HEK293 (cell line): ENCODE measurements around the gene PSMB4.

Experiments
- GLI2 ChIP-seq: fragments of 450-650 bp; formaldehyde crosslinking; IDR thresholded peaks from 2 replicates; pipeline ENCODE4; 2017; ENCODE audit warnings: missing biosample characterization, missing genetic modification characterization, low read depth, borderline replicate concordance
- GLIS2 ChIP-seq: fragments of 450-650 bp; formaldehyde crosslinking; IDR thresholded peaks from 2 replicates; pipeline ENCODE4 v1.5.1; 2016; ENCODE audit warnings: missing biosample characterization, missing genetic modification characterization
- MYNN ChIP-seq: fragments of 450-650 bp; formaldehyde crosslinking; IDR thresholded peaks from 2 replicates; pipeline ENCODE4 v1.5.1; 2016; ENCODE audit warnings: missing biosample characterization, missing genetic modification characterization, borderline replicate concordance
- MZF1 ChIP-seq: fragments of 450-650 bp; formaldehyde crosslinking; IDR thresholded peaks from 2 replicates; pipeline ENCODE4 v1.5.1; 2017; ENCODE audit warnings: missing biosample characterization, missing genetic modification characterization, borderline replicate concordance
- PATZ1 ChIP-seq: fragments of 450-650 bp; formaldehyde crosslinking; IDR thresholded peaks from 2 replicates; pipeline ENCODE4 v1.5.1; 2016; ENCODE audit warnings: missing biosample characterization, missing genetic modification characterization
- PBX3 ChIP-seq: sonication (generic); formaldehyde crosslinking; IDR thresholded peaks from 2 replicates; pipeline ENCODE4 v1.8.1; 2022; ENCODE audit warnings: mild to moderate bottlenecking, moderate library complexity, missing genetic modification reagents
- YY1 ChIP-seq: fragments of 450-650 bp; formaldehyde crosslinking; IDR thresholded peaks from 2 replicates; pipeline ENCODE4 v1.5.1; 2018; ENCODE audit warnings: missing biosample characterization, missing genetic modification characterization
- ZBTB49 ChIP-seq: fragments of 450-650 bp; formaldehyde crosslinking; IDR thresholded peaks from 2 replicates; pipeline ENCODE4 v1.5.1; 2016; ENCODE audit warnings: missing biosample characterization, missing genetic modification characterization, low read depth
- ZEB2 ChIP-seq: fragments of 450-650 bp; formaldehyde crosslinking; IDR thresholded peaks from 2 replicates; pipeline ENCODE4 v1.5.1; 2016; ENCODE audit warnings: missing biosample characterization, missing genetic modification characterization
- ZFP3 ChIP-seq: fragments of 450-650 bp; formaldehyde crosslinking; IDR thresholded peaks from 2 replicates; pipeline ENCODE4 v1.5.1; 2016; ENCODE audit warnings: low read depth, missing biosample characterization, missing genetic modification characterization
- ZNF10 ChIP-seq: fragments of 450-650 bp; formaldehyde crosslinking; IDR thresholded peaks from 2 replicates; pipeline ENCODE4 v1.5.1; 2017; ENCODE audit warnings: missing biosample characterization, missing genetic modification characterization
- ZNF148 ChIP-seq: fragments of 450-650 bp; formaldehyde crosslinking; IDR thresholded peaks from 2 replicates; pipeline ENCODE4 v1.5.0; 2017; ENCODE audit warnings: missing biosample characterization, missing genetic modification characterization, borderline replicate concordance
- ZNF223 ChIP-seq: fragments of 450-650 bp; formaldehyde crosslinking; IDR thresholded peaks from 2 replicates; pipeline ENCODE4 v1.5.1; 2016; ENCODE audit warnings: missing biosample characterization, missing genetic modification characterization
- ZNF239 ChIP-seq: fragments of 450-650 bp; formaldehyde crosslinking; IDR thresholded peaks from 2 replicates; pipeline ENCODE4 v1.5.1; 2016; ENCODE audit warnings: missing biosample characterization, missing genetic modification characterization
- ZNF302 ChIP-seq: fragments of 450-650 bp; formaldehyde crosslinking; IDR thresholded peaks from 2 replicates; pipeline ENCODE4 v1.5.1; 2016; ENCODE audit warnings: missing biosample characterization, missing genetic modification characterization, low read depth
- ZNF335 ChIP-seq: fragments of 450-650 bp; formaldehyde crosslinking; conservative IDR thresholded peaks from 2 replicates; pipeline ENCODE4 v1.5.1; 2016; ENCODE audit warnings: missing biosample characterization, missing genetic modification characterization
- ZNF354C ChIP-seq: fragments of 450-650 bp; formaldehyde crosslinking; IDR thresholded peaks from 2 replicates; pipeline ENCODE4 v1.5.1; 2016; ENCODE audit warnings: missing biosample characterization, missing genetic modification characterization, low read depth, borderline replicate concordance
- ZNF37A ChIP-seq: fragments of 450-650 bp; IDR thresholded peaks from 2 replicates; pipeline ENCODE4 v1.5.1; 2018; ENCODE audit warnings: missing biosample characterization, missing genetic modification characterization
- ZNF394 ChIP-seq: fragments of 450-650 bp; formaldehyde crosslinking; IDR thresholded peaks from 2 replicates; pipeline ENCODE4 v1.5.1; 2016; ENCODE audit warnings: missing biosample characterization, missing genetic modification characterization, mild to moderate bottlenecking, moderate library complexity, borderline replicate concordance
- ZNF398 ChIP-seq: fragments of 450-650 bp; formaldehyde crosslinking; IDR thresholded peaks from 2 replicates; pipeline ENCODE4 v1.5.1; 2017; ENCODE audit warnings: missing biosample characterization, missing genetic modification characterization
- ZNF488 ChIP-seq: fragments of 450-650 bp; formaldehyde crosslinking; IDR thresholded peaks from 2 replicates; pipeline ENCODE4 v1.5.1; 2016; ENCODE audit warnings: missing biosample characterization, missing genetic modification characterization
- ZNF596 ChIP-seq: fragments of 450-650 bp; IDR thresholded peaks from 2 replicates; pipeline ENCODE4 v1.5.0; 2018; ENCODE audit warnings: missing biosample characterization, mild to moderate bottlenecking, missing genetic modification characterization, moderate library complexity
- ZNF610 ChIP-seq: fragments of 450-650 bp; formaldehyde crosslinking; IDR thresholded peaks from 2 replicates; pipeline ENCODE4 v1.5.1; 2016; ENCODE audit warnings: missing biosample characterization, missing genetic modification characterization, borderline replicate concordance
- ZNF621 ChIP-seq: fragments of 450-650 bp; formaldehyde crosslinking; IDR thresholded peaks from 2 replicates; pipeline ENCODE4 v1.5.1; 2017; ENCODE audit warnings: missing biosample characterization, missing genetic modification characterization
- ZNF670 ChIP-seq: fragments of 450-650 bp; formaldehyde crosslinking; IDR thresholded peaks from 2 replicates; pipeline ENCODE4 v1.5.1; 2016; ENCODE audit warnings: missing biosample characterization, missing genetic modification characterization, low read depth
- ZSCAN16 ChIP-seq: fragments of 450-650 bp; formaldehyde crosslinking; IDR thresholded peaks from 2 replicates; pipeline ENCODE4 v1.5.1; 2016; ENCODE audit warnings: missing biosample characterization, missing genetic modification characterization

Gene PSMB4

GRCh38 chr1:151372058-151372934 lies 27.1 kb upstream of the PSMB4 start, which contains the start of gene SELENBP1 (continued):
- no peak for TF ChIP-seq ZNF670 (tag by site-specific recombination)
- peak; percentile 72 for TF ChIP-seq ZNF335
- TF ChIP-seq ZNF394 (tag by site-specific recombination) = peak; percentile 76; the same call in 1 of the 2 replicates
- TF ChIP-seq ZNF37A (tag by site-specific recombination) = no peak
- TF ChIP-seq ZNF239 (tag by site-specific recombination) = no peak
- TF ChIP-seq ZNF596 = no peak
- TF ChIP-seq MZF1 (tag by site-specific recombination) = peak; percentile 59; the same call in 1 of the 2 replicates
- TF ChIP-seq ZNF488 (tag by site-specific recombination) = no peak
- no peak for TF ChIP-seq MYNN (tag by site-specific recombination)
- TF ChIP-seq ZNF610 = peak; percentile 28; the same call in 1 of the 2 replicates
- TF ChIP-seq ZSCAN16 = no peak
- no peak for TF ChIP-seq ZBTB49 (tag by site-specific recombination)
- peak; percentile 61; the same call in 1 of the 2 replicates for TF ChIP-seq ZEB2 (tag by site-specific recombination)
- no peak for TF ChIP-seq ZNF621
- TF ChIP-seq PBX3 (CRISPR knock-in tag) = no peak
- no peak for TF ChIP-seq ZNF302 (tag by site-specific recombination)
- no peak for TF ChIP-seq ZNF354C (tag by site-specific recombination)
- TF ChIP-seq GLI2 = no peak
- TF ChIP-seq ZNF10 (tag by site-specific recombination) = peak; percentile 80
- no peak for TF ChIP-seq ZNF148 (tag by site-specific recombination)
- TF ChIP-seq PATZ1 (tag by site-specific recombination) = peak; percentile 75
- 0 out of 2 replicates have a peak, but pooled peaks have one; percentile 40 for TF ChIP-seq ZNF223
- no peak for TF ChIP-seq YY1 (tag by site-specific recombination)
- peak; percentile 58 for TF ChIP-seq GLIS2 (tag by site-specific recombination)
- no peak for TF ChIP-seq ZFP3 (tag by site-specific recombination)
- peak; percentile 82 for TF ChIP-seq ZNF398 (tag by site-specific recombination)
